ENCODE results near the gene LIPA.
A peak's percentile ranks its signal among the peaks of the same experiment; 100 is the strongest.
"Not testable (repeated sequence)": the region's sequence is repeated elsewhere in the genome, so short reads cannot be mapped to it uniquely, and the experiment has no call there.

Gene LIPA

DNA sequence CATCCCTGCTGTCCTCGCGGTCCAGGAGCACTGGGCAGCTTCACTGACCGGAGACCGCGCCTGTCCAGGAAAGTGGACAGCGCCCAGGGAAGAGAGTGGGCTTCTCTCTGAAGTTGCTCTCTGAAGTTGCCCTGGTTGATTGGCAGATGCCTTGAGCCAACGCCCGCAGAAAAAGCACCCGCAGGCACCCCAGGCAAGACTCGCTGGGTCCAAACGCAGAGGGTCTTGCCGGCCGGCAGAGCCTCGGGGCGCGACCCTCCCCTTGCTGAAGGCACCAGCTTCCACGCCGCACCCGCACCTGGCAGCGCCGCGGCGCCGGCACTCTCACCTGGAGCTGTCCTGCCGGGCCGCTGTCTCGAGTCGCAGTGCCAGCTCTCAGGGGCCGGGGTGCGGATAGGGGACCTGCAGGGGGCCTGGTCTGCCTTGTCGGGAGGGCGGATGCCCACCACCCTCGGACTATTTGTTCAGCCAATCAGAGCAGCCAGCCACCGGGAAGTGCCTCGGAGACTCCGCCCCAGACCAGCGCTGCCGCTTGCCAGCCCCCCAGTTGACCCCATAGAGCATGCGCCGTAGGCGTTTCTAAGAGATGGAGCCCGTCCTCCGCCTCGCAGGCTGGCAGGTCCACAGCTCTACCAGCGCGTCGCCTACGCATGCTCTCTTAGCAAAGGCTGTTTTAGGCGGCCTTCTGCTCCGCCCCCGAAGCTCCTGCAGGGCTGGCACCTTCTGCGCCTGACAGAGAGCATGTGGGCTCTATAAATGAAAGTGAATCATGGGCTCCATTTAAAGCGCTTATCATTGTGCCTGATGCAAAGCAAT lies at the start of gene LIPA:
Gene LIPA, minus strand, starts transcription at position 367 of the 816 bp plus-strand sequence. CDS start 4,127 bp downstream, outside the sequence.
- peak; percentile 90 for DNase-seq (ENCODE audit: low read depth)
- H3K4me3 ChIP-seq (ENCODE audit: low read depth, low read length) = peak within 1 kb of the TSS; percentile 81

DNA sequence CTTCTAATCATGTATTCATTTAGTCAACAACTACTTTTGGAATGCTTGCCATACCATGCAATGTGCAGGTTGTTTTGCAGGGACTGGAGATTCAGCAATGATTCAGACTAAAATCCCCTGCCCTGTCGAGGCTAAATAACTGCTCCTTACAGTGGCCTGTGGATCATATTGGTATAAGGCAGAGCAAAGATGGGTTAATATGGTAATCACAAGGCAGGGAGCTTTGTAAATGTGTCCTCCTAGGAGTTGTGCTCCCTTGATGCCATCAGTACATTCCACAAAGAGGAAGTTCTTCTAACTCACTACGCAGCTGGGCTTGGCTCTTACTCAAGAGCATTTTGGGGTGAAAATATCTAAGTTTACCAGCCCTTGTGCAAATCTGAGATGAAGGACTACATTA lies 49.7 kb upstream of the LIPA start:
- no peak for DNase-seq (ENCODE audit: low read depth)
- peak overlapping the region; percentile 42 for H3K4me3 ChIP-seq (ENCODE audit: low read depth, low read length)

DNA sequence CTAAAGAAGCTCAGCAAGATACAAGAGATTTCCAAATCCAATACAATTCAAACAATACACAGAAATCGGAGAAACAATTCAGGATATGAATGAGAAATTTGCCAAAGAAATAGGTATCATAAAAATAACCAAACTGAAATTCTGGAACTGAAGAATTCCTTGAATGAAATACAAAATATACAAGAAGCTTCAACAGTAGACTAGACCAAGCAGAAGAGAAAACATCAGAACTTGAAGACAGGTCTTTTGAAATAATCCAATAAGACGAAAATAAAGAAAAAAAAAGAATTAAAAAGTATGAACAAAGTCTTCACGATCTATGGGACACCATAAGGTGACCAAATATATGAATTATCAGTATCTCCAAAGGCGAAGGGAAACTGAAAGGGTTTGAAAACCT lies 47.5 kb upstream of the LIPA start:
- no peak overlapping the region for H3K4me3 ChIP-seq (ENCODE audit: low read depth, low read length)
- DNase-seq (ENCODE audit: low read depth) = no peak

DNA sequence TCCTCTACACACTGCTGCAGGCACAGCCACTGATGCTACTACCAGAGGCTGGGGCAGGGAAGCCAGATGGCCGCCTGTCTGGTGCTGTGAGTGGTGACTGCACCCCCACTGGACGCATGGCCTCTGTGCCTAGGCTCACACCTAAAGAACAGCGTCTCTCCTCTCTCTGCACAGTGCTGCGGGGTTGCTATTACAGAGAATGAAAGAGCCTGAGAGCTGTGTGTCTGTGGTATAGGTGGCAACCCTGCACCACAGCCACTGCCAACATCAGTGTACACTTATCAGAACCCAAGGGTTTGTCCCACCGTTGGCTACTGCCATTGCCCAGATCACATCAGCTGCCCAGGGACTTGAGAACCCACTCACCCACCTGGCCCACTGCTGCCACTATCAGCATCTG lies 46.2 kb upstream of the LIPA start:
- DNase-seq (ENCODE audit: low read depth) = no peak
- no peak overlapping the region for H3K4me3 ChIP-seq (ENCODE audit: low read depth, low read length)

DNA sequence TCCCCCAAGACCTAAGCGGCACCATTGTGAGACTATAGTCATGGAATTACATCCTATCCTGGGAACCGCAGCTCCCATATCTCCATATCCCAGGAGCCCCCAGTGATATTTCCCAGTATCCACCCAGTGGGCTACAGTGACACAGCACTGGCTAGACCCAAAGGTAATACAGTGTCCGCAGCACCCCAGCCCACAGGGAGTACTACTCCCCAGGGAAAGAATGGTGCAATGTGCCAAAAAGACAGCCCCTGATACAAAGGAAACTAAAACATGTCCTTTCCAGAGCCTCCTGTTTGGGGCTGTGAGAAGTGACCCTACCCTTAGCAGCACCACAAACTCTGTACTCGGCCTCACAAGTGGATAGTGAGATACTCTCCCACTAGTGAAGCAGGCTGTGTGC lies 45.8 kb upstream of the LIPA start:
- no peak overlapping the region for H3K4me3 ChIP-seq (ENCODE audit: low read depth, low read length)
- DNase-seq (ENCODE audit: low read depth) = no peak

DNA sequence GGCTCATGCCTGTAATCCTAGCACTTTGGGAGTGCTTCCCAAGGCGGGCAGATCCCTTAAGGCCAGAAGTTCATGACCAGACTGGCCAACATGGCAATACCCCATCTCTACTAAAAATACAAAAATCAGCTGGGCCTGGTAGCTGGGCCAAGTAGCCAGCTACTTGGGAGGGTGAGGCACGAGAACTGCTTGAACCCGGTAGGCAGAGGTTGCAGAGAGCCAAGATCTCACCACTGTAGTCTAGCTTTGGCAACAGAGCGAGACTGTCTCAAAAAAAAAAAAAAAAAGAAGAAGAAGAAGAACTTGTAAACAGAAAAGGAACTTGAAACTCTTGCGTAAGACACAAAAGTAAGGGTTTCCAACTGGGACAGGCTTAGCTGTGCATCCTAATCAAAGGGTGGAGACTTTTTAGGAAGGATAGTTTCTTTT lies 44.7 kb upstream of the LIPA start:
- no peak overlapping the region for H3K4me3 ChIP-seq (ENCODE audit: low read depth, low read length)
- DNase-seq (ENCODE audit: low read depth) = peak; percentile 46

DNA sequence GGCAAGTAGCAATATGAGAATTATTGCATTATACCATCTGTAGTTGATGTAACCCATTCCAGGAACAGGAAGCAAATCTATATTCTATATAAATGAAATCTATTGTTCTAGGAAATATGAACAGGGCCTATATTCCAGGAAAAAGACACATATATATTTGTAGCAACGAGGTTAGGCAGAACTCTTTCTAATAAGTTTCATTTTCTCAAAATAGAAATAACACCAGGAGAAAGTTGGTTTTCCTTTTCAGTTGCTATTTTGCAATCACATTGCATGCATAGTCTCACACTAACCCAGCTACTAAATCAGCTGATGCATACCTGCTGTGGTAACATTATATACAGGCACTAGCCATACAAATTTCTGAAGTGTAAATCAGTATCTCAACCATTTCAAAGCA lies 44.0 kb upstream of the LIPA start:
- DNase-seq (ENCODE audit: low read depth) = peak; percentile 52
- no peak overlapping the region for H3K4me3 ChIP-seq (ENCODE audit: low read depth, low read length)

DNA sequence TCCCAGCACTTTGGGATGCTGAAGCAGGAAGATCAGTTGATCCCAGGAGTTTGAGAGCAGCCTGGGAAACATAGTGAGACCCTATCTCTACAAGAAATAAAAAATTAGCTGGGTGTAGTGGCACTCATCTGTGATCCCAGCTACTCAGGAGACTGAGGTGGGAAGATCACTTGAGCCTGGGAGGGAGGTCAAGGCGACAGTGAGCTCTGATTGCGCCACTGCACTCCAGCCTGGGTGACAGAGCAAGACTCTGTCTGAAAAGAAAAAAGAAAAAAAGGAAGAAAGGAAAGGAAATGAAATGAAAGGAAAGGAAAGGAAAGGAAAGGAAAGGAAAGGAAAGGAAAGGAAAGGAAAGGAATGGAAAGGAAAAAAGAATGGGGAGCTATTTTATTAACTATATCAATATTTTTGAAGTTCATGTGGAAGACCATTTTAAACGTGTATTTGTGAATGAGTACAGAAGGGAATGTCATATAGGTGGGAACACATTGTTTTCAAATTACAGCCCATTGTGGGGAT lies 43.2 kb upstream of the LIPA start:
- DNase-seq (ENCODE audit: low read depth) = no peak
- H3K4me3 ChIP-seq (ENCODE audit: low read depth, low read length) = no peak overlapping the region

DNA sequence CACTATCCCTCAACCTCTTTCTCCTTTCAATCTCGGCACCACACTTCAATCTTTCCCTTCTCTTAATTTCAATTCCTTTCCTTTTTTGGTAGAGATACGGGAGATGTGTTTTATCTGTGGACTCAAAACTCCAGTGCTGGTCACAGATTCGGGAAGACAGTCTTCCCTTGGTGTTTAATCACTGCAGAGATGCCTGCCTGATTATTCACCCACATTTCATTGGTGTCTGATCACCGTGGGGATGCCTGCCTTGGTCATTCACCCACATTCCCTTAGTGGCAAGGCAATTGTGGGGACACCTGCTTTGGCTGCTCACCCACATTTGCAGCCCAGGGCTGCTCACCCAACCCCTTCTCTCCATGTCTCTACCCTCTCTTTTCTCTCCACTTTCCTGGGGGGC lies 33.7 kb upstream of the LIPA start:
- DNase-seq (ENCODE audit: low read depth); H3K4me3 ChIP-seq (ENCODE audit: low read depth, low read length): not testable (repeated sequence)

DNA sequence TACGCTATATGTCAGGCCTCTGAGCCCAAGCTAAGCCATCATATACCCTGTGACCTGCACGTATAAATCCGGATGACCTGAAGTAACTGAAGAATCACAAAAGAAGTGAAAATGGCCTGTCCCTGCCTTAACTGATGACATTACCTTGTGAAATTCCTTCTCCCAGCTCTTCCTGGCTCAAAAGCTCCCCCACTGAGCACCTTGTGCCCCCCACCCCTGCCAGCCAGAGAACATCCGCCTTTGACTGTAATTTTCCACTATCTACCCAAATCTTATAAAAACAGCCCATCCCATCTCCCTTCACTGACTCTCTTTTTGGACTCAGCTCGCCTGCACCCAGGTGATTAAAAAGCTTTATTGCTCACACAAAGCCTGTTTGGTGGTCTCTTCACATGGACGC lies 33.1 kb upstream of the LIPA start:
- H3K4me3 ChIP-seq (ENCODE audit: low read depth, low read length); DNase-seq (ENCODE audit: low read depth): not testable (repeated sequence)

DNA sequence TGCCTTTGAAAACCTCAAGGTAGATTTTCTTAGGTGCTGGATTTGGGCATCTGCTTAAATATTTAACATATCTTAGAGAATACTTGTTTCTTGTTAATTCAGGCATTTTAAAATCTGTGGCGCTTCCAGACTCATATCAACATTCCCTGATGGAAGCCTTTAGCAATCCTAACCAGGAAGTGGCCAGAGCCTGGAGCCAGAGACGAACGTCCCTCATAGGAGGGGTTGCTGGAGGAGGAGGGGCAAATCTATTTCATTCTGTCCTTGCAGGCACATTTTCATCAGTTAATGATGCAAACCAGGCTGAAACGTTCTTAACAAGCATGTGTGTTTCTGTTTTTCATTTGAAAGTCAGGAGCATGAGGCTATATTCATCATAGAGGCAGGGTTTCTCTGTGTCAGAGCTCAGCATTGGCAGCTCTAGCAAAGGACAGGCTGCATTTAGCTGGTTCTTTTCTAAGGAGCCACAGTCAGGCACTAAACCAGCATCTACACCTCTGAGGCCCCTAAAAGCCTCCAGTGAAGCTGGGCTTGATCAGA lies 32.4 kb upstream of the LIPA start:
- peak; percentile 71 for DNase-seq (ENCODE audit: low read depth)
- H3K4me3 ChIP-seq (ENCODE audit: low read depth, low read length) = peak overlapping the region; percentile 15

DNA sequence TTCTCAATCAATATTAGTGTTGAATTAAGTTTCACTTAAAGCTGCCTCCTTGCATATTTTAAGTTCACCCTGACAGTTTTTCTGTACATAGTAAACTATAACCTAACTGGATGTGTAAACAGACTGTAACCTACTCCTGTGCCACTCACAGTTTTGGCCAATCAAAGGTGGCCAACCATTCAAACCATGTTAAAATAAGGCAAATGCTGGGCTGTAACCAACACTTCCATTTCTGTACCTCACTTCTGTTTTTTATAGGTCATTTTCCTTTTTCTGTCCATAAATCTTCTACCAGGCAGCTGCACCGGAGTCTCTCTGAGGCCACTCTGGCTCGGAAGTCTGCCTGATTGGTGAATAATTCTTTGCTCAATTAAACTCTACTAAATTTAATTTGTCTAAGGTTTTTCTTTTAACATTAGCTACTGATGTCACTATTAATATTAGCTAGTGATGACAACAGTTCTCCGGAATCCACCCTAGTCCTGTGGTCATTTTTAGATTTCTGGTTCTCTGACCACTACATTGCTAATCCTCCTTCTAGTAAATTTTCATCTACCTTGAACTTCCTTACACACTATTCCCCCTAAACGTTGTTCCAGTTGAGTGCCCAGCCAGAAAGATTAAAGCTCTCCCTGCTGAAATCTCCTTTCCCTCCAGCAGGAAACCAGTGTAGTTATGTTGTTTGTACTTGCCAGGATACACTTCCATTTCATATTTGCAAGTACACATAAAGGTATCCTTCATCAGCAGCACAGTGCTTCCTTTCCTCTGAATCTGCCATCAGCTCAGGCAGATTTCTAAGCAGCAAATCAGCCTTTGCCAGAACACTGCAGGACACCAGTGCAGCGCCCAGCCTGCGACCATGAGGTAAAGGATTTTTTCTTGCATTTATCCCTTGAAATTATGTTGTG lies 31.7 kb upstream of the LIPA start:
- no peak for DNase-seq (ENCODE audit: low read depth)
- H3K4me3 ChIP-seq (ENCODE audit: low read depth, low read length) = peak overlapping the region; percentile 7

DNA sequence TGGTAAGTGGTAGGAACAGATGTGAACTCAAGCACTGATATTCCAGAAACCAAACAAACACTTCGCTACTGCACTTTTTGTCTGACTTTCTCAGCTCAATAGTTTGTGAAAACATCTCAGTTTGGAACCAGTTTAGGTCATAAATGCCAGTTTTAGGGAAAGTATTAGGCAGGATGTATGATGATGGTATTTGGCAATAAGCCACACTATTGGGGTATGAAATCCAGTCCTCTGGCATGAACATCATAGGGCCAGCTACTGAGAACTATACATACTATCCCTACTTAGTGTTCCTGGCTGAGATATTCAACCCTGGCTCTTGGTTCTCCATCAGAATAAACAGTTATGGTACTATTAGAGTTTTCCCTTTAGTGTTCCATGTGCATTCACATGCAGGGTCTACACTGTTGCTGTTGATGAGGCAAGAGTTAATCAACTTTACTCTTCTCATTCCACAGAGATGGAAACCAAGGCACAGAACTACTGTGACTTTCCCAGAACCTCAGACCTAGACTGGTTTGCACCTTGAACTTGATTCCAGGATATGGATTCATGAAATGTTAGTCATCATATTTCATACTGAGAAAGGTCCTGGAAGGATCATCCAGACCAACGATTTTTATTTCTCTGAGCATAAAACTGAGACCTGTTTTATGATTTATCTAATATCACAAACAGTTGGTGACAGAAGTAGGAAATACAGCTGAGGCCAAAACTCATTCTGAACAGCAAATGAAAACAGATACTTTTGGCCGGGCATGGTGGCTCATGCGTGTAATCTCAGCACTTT lies 30.2 kb upstream of the LIPA start:
- H3K4me3 ChIP-seq (ENCODE audit: low read depth, low read length) = no peak overlapping the region
- no peak for DNase-seq (ENCODE audit: low read depth)

DNA sequence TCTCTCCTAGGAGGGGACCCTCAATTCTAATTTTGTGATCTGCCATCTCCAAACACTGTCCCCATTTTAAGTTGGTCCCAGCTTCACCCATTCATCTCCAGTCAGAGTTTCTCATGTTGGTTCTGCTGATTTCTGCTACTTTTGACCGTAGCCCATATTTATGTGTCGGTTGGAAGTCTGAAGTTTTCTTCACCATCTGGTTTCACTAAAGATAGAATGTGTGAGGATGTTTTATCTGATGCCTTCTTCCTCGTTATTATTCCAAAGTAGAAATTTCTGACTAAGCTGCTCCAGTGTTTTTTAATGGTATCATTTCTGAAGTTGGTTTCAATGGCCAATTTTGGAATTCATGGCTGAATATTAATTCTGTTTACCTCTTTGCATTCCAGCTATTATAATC lies 28.9 kb upstream of the LIPA start:
- no peak overlapping the region for H3K4me3 ChIP-seq (ENCODE audit: low read depth, low read length)

DNA sequence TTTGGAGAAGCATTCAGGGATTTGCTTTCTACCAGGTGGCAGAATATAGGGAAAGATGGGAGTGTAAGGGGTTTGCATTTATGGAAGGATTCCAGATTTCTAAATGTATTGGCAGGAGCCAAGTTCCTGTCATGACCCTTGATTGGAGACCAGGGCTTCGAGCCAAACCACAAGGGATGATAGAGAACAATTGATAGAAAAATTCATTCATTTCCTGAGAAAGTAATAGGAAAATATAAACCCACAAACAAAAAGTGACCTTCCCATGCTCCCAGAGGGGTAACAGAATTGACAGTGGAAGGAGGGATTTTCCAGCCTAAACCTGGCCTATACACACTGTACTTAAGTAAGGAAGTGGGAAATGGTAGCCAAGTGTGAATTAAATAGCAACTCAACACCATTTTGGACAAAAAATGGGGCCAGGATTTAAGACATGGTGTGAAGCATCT lies 27.9 kb upstream of the LIPA start:
- peak; percentile 51 for DNase-seq (ENCODE audit: low read depth)
- no peak overlapping the region for H3K4me3 ChIP-seq (ENCODE audit: low read depth, low read length)

More for the DNA sequence above, 28.9 kb upstream of the LIPA start:
- DNase-seq (ENCODE audit: low read depth) = no peak

DNA sequence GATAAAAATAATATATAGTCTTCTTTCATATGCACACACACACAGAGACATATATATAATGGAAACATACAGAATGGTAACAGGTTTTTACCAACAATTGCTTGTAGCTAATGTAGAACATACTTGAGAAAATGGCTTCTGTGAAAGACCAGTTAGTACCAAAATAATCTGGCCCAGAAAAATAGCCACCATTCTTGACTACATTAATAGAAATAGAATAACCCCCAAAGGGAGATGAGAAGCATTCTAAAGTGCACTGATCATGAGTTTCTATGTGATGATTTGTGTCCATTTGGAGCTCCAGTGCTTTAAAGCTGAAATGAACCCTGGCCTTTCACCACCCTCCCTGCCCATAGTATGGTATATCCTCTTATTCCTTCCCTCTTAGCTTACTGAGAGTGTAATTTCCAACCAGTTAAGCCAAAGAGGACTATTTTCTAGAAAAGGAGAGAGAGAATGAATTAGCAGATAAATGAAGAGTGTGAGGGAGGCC lies 27.4 kb upstream of the LIPA start:
- H3K4me3 ChIP-seq (ENCODE audit: low read depth, low read length) = no peak overlapping the region
- DNase-seq (ENCODE audit: low read depth) = peak; percentile 39

DNA sequence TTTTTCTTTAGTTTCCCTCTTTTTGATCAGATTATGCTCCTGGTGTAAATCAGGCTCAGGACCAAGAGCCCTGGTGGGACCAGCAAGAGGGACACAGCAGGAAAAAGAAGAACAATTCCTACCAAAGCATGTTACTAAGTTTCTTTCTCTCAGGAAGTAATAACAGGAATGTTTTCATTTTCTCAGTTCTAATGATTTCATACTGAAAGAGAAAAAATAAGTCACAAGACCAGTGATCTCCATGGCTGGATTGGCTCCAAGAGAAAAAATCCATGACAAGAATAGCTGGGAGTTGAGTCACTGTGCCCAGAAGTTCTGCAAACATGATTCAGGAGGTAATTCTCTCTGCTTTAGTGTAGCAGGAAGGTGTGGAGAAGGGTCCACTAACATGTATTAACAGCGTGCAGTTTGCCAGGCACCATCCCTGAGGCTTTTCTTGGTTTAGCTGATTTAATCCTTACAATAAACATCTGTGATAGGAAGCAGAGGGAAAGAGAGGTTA lies 26.5 kb upstream of the LIPA start:
- no peak overlapping the region for H3K4me3 ChIP-seq (ENCODE audit: low read depth, low read length)
- DNase-seq (ENCODE audit: low read depth) = peak; percentile 92

DNA sequence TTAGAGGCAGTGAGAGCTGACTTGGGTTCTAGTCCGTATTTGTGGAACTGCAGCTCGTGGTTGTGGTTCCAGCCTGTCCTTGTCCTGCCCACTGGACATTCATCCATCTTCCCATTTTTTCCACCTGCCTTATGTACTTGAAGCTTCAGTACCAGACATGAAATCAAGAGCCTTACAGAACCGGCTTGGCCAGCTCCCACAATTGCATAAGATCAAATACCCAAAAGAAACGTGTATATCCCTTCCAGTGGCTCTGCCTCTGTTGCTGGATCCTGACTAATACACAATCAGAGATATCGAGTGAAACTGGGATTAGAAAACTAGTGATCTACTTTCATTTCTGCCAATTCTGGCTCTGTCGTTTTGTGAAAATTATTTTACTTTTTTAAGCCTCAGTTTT lies 23.8 kb upstream of the LIPA start:
- H3K4me3 ChIP-seq (ENCODE audit: low read depth, low read length) = no peak overlapping the region
- DNase-seq (ENCODE audit: low read depth) = no peak

DNA sequence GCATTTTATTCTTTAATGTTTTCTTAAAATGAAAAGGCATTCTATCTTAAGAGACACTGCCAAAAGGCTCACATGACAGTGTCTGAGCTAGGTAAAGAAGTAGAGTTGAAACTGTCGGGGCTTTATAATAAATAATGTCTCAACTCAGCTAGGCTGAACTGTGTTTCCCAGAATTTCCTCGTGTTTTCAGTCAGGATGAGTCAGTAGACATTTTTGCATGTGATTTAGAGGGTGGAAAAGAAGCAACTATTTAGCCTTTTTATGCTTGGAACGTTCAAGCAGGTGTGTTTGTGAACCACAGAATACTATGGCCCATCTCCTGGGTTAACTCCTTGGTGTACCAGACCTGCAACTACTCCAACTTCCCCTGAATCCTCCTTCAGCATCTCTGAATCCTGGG lies 23.4 kb upstream of the LIPA start:
- DNase-seq (ENCODE audit: low read depth) = no peak
- H3K4me3 ChIP-seq (ENCODE audit: low read depth, low read length) = no peak overlapping the region

Data from skeletal muscle cell (primary cell).